NCI-H1105 (cell line): ENCODE results near the gene ANTXR2.
"Not testable (repeated sequence)": the region's sequence is repeated elsewhere in the genome, so short reads cannot be mapped to it uniquely, and the experiment has no call there.

Source experiments
- DNase-seq: peaks from one replicate; lab custom pipeline; 2025; lab: John Stamatoyannopoulos, UW

ANTXR2 gene

DNA sequence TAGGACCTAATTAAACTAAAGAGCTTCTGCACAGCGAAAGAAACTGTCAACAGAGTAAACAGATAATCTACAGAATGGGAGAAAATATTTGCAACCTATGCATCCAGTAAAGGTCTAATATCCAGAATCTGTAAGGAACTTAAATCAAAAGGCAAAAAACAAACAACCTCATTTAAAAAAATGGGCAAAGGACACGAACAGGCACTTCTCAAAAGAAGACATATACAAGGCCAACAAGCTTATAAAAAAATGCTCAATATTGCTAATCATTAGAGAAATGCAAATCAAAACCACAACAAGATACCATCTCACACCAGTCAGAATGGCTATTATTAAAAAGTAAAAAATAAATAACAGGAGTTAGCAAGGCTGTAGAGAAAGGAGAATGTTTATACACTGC lies 81.9 kb downstream of the ANTXR2 start:
- DNase-seq: not testable (repeated sequence)

DNA sequence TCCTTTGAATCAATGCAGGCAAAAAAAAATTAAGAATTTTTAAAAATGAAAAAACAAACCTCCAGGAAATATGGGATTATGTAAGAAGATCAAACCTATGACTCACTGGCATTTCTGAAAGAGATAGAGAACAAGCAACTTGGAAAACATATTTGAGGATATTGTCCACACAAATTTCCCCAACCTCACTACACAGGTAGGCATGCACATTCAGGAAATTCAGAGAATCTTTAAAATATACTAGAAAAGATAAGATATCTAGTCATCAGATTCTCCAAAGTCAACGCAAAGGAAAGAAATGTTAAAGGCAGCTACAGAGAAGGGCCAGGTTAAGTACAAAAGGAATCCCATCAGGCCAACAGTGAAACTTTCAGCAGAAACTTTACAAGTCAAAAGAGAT lies 85.6 kb downstream of the ANTXR2 start:
- DNase-seq: no peak

GRCh38 chr4:79983431-79983830 lies 89.6 kb downstream of the ANTXR2 start:
- no peak for DNase-seq

DNA sequence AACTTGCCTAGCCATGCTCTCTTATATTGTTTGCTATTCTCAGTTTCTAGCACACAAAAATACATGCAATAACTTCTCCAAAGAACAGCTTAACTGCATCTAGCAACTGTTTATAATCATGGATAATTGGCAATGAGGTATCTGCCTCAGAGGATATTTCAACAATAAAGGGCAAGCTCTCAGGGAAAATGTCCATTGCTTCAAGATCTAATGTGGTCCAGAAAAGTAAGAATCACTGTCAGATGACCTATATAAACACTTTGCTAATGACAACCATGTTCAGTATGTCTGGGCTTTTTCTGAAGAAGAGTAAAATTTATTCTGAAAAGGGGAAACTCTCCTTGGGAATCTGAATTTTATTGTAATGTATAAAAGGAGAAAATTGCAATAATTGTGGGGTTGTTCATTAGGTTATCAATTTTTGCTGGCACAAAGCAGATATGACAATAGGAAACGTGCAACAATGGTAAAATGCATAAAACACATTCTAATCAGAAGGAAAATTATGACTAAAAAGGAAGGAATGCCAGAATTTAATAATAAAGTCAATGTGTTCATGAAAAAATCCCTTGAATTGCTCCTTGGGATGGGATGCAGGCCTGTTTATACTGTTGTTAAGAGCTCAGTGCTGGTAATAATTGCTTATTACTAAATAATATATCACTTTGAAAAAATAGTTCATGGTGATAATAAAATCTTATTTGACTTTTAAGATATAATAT lies 90.3 kb downstream of the ANTXR2 start:
- no peak for DNase-seq

- no peak for DNase-seq
Observed at GRCh38 chr4:79980448-79980847, 92.6 kb downstream of the ANTXR2 start.

DNA sequence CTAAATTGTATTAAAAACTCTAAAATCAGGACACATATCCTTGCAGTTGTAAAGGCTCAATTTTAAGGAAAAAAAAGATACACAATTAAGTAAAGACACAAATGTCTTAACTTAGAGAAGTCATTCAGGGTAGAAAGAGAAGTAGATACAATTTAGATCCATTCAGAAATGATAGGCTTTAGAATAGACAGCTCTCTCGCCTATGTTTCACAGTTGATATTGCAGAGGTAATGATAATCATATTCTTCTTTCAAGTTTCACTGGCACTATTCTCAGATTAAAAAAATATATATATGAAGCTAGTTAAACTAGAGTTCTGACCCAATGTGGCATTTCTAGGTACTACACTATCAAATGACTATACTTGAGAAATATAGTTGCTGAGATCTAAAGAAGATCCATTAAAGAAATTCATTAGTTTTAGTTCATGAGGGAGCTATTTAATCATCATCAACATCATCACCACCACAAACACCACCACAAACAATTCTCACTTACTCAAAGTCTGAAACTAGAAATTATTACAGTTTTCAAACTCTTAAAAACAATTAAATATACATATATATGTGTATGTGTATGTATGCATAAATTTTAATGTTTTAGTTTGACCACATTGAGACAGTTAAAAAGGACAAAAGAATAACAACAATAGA lies 93.1 kb downstream of the ANTXR2 start:
- DNase-seq: no peak

- no peak for DNase-seq
Observed at GRCh38 chr4:79977131-79977840, 95.7 kb downstream of the ANTXR2 start.

DNA sequence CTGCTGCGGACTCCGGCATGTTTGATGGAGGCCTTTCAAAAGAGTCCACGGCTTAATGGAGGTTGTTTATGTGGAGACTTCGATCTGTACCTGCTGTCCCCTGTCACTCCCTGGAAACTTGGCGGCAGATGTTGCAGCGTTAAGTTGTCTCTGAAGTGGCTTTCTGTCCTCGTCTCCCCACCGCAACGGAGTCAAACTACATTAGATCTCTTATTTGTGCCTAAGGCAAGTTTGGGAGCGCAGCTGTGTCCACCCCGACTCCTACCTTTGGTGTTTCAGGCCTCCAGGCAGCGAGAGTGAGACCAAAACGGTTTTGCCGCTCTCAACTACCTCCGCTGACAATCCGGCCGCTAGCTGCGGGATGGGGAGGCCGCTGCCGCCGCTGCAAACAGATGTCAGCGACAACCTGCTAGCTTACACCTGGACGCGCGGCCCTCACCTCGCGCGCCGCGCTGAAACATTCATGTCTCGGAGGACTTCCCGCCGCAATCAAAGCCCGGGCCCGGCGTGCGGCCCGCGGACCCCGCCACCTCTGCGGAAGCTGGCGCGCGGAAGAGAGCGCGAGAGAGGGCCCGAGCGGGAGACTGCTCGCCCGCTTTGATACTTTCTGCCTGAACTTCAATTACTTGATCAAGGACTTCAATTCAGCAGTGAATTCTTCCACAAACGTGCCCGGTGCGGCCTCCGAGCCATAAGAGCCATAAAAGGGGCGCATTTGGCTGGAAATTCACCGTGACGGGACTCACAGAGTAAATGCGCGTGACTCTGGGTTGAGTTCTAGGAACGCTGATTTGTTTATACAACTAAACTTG lies 108.4 kb downstream of the ANTXR2 start:
- DNase-seq: no peak

DNA sequence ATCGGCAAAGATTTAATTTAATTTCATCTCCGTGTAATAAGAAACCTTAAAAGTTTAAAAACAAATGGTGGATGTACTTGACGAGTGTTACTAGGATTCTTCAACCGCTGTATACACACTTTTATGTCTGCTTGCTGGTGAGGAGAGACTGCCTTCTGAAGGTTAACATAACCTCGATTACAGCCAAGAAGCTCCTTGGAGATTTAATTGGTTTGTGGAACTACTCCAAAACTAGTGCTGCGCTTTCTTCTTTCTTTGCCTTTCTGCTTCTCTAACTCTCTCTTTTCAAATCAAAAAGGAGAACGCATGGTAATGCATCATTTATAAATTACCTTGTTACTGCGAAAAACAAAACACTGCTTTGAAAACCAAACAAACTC lies 109.0 kb downstream of the ANTXR2 start:
- DNase-seq: no peak

DNA sequence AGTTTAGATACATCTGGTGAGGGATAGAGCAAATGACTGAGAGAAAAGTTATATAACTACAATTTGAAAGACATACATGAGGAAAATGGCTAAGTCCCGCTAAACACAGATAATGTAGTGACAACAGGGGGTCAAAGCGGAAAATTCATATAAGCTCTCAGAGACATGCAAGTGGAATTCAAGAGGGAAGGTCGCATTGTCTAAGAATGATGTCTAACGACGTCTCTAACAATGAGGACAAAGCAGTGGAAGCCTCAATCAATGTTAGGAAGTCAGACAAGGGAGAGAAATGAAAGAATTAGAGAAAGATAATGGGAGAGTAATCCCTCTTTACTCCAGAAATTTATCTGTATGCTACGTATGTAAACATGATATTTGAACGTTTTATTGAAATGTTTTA lies 113.4 kb downstream of the ANTXR2 start:
- DNase-seq: no peak

DNA sequence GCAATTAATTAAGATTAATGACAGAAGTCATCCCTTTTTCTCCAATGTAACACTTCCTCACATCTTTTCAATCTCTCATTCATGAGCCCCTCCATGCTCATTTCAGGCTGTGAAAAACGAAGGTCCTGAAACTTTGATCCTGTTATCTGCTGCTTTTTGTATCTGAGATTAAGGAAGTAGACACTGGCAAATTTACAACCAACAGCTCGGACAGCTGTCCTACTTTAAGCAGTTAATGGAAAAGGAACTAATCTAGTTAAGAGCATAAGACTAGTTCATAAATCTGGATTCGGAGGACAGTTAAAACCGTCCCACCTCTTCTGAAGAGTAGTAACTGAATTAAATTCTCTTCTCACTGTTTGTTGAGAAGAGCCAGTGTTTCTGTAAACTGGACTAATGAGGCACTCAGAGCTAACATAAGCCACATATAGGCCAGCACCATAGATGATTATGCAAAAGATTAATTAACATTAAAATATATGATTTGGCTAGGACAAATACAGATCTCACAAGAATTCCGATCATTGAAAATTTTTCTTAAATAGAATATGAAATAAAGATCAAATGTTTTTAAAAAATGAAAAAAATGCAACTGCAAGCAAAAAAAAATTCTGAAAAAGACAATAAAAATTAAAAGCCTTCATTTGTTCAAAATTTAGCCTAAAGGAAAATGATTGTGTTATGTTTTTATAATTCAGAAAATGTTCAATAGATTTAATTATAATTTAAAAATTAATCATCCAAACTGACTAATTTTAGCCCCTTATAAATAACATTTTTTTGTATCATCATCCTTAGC lies 114.4 kb downstream of the ANTXR2 start:
- DNase-seq: no peak

- no peak for DNase-seq
Observed at GRCh38 chr4:79949178-79949577, 123.9 kb downstream of the ANTXR2 start.

GRCh38 chr4:79948739-79949138 lies 124.3 kb downstream of the ANTXR2 start:
- no peak for DNase-seq

- no peak for DNase-seq
Observed at GRCh38 chr4:79948261-79948660, 124.8 kb downstream of the ANTXR2 start.

DNA sequence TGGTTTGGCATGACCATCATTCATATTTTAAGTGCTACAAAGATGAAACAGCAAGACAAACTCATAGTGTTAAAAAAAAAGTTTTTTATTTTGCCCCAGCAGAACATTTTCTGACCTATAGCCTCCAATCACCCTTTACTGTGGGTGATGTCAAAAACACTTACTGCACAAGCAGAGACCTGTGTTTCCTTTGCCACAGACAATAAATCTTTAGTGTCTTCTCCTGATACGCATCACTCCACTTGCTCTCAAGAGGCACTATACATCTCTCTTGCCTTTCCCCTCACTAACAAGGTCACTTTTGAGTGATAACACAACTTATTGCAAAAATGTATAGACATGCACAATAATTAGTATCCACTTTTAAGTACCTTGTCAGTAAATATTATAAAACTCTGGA lies 125.6 kb downstream of the ANTXR2 start:
- DNase-seq: no peak

DNA sequence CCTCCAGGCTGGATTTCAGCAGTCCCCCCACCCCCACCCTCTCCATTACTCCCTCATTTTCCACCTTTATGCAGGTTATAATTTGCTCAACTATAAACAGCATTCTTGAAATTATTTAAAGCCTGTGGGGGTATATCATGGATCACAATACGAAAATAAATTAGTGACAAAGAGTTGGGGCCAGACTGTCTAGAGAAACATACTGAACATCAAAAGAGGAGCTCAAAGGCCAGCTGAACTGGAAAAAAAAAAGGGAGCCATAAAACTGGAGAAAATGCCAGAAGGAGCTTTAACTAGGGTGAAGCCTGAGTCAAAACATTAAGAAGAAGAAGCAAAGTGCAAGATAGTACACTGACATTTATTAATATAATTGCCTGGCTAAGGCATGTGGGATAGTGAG lies 137.8 kb downstream of the ANTXR2 start:
- no peak for DNase-seq

- DNase-seq: no peak
Observed at GRCh38 chr4:79934660-79935059, 138.4 kb downstream of the ANTXR2 start.

GRCh38 chr4:79927931-79928330 lies 145.1 kb downstream of the ANTXR2 start:
- no peak for DNase-seq

- no peak for DNase-seq
Observed at GRCh38 chr4:79923281-79923680, 149.7 kb downstream of the ANTXR2 start.

DNA sequence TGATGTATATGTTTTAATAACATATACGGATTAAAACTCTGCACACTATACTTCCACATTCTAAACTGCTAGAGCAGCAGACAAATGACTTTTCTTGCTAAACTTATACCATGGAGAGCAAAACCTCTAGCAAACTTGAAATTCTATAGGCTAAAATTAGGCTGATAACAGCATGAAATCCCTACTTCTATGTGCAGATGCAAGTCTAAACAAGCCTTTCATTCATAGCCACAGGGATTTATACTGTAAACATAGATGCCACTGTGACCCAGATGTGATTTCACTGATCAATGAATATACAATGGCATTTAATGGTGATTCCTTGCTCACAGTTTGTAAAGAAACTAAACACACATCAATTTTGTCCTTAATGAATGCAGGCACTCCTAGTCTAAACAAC lies 151.0 kb downstream of the ANTXR2 start:
- DNase-seq: no peak

DNA sequence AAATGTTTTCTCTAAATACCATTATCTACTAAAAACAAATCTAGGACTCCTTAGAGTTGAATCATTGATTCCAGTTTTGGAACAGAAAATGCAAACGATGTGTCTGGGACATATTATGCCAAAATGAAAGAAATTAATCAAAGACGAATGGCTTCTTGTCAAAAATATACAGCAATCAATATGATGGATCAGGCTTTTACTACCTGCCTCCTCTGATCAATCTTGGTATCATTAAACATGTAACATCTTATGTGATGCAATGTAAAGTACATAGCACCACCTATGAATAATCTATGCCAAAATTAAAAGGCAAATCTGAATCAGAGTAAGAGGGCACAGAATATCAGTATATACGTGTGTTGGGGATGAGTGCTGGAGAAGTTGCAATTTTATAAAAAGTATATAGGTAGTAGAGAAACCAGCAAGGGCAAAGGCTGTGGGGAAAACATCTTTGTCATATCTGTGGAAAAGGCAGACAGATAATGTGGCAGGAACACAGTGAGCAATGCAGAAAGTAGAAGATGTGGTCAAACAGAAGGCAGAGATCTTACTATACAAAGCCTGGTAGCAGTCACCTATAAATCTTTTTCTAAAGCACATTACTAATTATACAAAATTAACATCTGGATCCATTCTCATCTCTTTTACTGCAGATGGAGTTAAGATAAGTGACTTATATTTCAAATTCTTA lies 152.7 kb downstream of the ANTXR2 start:
- DNase-seq: no peak
